GM18526 (cell line): Measurements from ENCODE around the gene MACC1.

Source experiments
- POLR2A ChIP-seq: IDR thresholded peaks from 3 replicates; pipeline ENCODE4 v1.6.1; 2011; ENCODE audit not compliant: insufficient read length; ENCODE audit errors: extremely low read depth

The MACC1 gene

GRCh38 chr7:20237464-20238193 lies 20.4 kb upstream of the MACC1 start:
- no peak for TF ChIP-seq POLR2A

GRCh38 chr7:20236790-20237189 lies 19.6 kb upstream of the MACC1 start:
- no peak for TF ChIP-seq POLR2A

- TF ChIP-seq POLR2A, result no peak
Observed at GRCh38 chr7:20236043-20236442, 18.9 kb upstream of the MACC1 start.

GRCh38 chr7:20235288-20235687 lies 18.1 kb upstream of the MACC1 start:
- TF ChIP-seq POLR2A, result no peak

GRCh38 chr7:20233362-20233761 lies 16.2 kb upstream of the MACC1 start:
- no peak for TF ChIP-seq POLR2A

- TF ChIP-seq POLR2A, result no peak
Observed at GRCh38 chr7:20232848-20233247, 15.7 kb upstream of the MACC1 start.

- TF ChIP-seq POLR2A, result no peak
Observed at GRCh38 chr7:20229646-20230500, 12.7 kb upstream of the MACC1 start.

- TF ChIP-seq POLR2A, result no peak
Observed at GRCh38 chr7:20229081-20229480, 11.9 kb upstream of the MACC1 start.

GRCh38 chr7:20228654-20229053 lies 11.5 kb upstream of the MACC1 start:
- TF ChIP-seq POLR2A, result no peak

- no peak for TF ChIP-seq POLR2A
Observed at GRCh38 chr7:20227291-20227795, 10.2 kb upstream of the MACC1 start.

GRCh38 chr7:20226860-20227259 lies 9.7 kb upstream of the MACC1 start:
- no peak for TF ChIP-seq POLR2A

GRCh38 chr7:20225384-20225783 lies 8.2 kb upstream of the MACC1 start:
- TF ChIP-seq POLR2A, result no peak

- TF ChIP-seq POLR2A, result no peak
Observed at GRCh38 chr7:20224025-20224424, 6.8 kb upstream of the MACC1 start.

GRCh38 chr7:20223356-20223755 lies 6.2 kb upstream of the MACC1 start:
- TF ChIP-seq POLR2A, result no peak

GRCh38 chr7:20222219-20222828 lies 5.1 kb upstream of the MACC1 start:
- TF ChIP-seq POLR2A, result no peak
